Mesendoderm (in vitro differentiated cells): Measurements from ENCODE around the gene STRN.

ENCODE experiments used
- DNase-seq: peaks from one replicate; pipeline ENCODE4 v3.0.0; 2013
- H2AK5ac ChIP-seq: 2 replicates; pipeline ENCODE4 v1.6.1; 2013; ENCODE audit warnings: low read length, inconsistent platforms
- H2BK120ac ChIP-seq: 2 replicates; pipeline ENCODE4 v1.6.1; 2013; ENCODE audit warnings: low read depth, mild to moderate bottlenecking, low read length, moderate library complexity, mixed read lengths
- H2BK15ac ChIP-seq: replicated peaks from 2 replicates; pipeline ENCODE4 v1.6.1; 2013; ENCODE audit warnings: low read depth, mild to moderate bottlenecking, moderate library complexity
- H2BK5ac ChIP-seq: 2 replicates; pipeline ENCODE4 v1.6.1; 2013; ENCODE audit warnings: low read length, inconsistent platforms
- H3K18ac ChIP-seq: 2 replicates; pipeline ENCODE4 v1.6.1; 2013; ENCODE audit warnings: mild to moderate bottlenecking, low read length, mixed read lengths
- H3K23ac ChIP-seq: one replicate; pipeline ENCODE4 v1.6.1; 2013; ENCODE audit warnings: low read length
- H3K27ac ChIP-seq: 2 replicates; pipeline ENCODE4 v1.5.1; 2013; ENCODE audit warnings: low read depth, mild to moderate bottlenecking, inconsistent platforms, low read length, moderate library complexity
- H3K27me3 ChIP-seq: 2 replicates; pipeline ENCODE4 v1.6.1; 2013; ENCODE audit warnings: low read length, control low read depth, mild to moderate bottlenecking, inconsistent platforms; ENCODE audit not compliant: insufficient read depth, poor library complexity
- H3K36me3 ChIP-seq: 2 replicates; pipeline ENCODE4 v1.6.1; 2013; ENCODE audit warnings: low read length, inconsistent platforms; ENCODE audit not compliant: control insufficient read depth, insufficient read depth
- H3K4ac ChIP-seq: one replicate; pipeline ENCODE4 v1.6.1; 2013; ENCODE audit warnings: low read depth, mild to moderate bottlenecking, low read length, moderate library complexity
- H3K4me1 ChIP-seq: 2 replicates; pipeline ENCODE4 v1.6.1; 2013; ENCODE audit warnings: low read depth, low read length, inconsistent platforms; ENCODE audit not compliant: control insufficient read depth
- H3K4me2 ChIP-seq: 2 replicates; pipeline ENCODE4 v1.6.1; 2013; ENCODE audit warnings: low read length
- H3K4me3 ChIP-seq: 2 replicates; pipeline ENCODE4 v1.5.1; 2013; ENCODE audit warnings: mild to moderate bottlenecking, low read length
- H3K56ac ChIP-seq: one replicate; pipeline ENCODE4 v1.6.1; 2013; ENCODE audit warnings: low read length
- H3K79me1 ChIP-seq: 2 replicates; pipeline ENCODE4 v1.6.1; 2013; ENCODE audit warnings: low read length, inconsistent platforms
- H3K79me2 ChIP-seq: 2 replicates; pipeline ENCODE4 v1.6.1; 2013; ENCODE audit warnings: mild to moderate bottlenecking, low read length; ENCODE audit not compliant: control insufficient read depth, insufficient read depth
- H3K9ac ChIP-seq: 2 replicates; pipeline ENCODE4 v1.6.1; 2013; ENCODE audit warnings: low read length, inconsistent platforms
- H4K5ac ChIP-seq: one replicate; pipeline ENCODE4 v1.6.1; 2013; ENCODE audit warnings: low read length
- H4K8ac ChIP-seq: one replicate; pipeline ENCODE4 v1.6.1; 2013; ENCODE audit warnings: low read depth, mild to moderate bottlenecking, control low read depth, low read length, moderate library complexity
- WGBS: extraction: QIAGEN DNeasy Blood & Tissue Kit; methylation state at CpG from one replicate; pipeline ENCODE4 v1.1.7; 2013; ENCODE audit warnings: low lambda C conversion rate, missing lambda C conversion rate; ENCODE audit not compliant: insufficient coverage; ENCODE audit errors: extremely low coverage; 5-methylcytosine and 5-hydroxymethylcytosine counted together

Gene STRN

GRCh38 chr2:36805635-36806224 is 160.6 kb downstream of the STRN start:
- no peak for DNase-seq
- no peak overlapping the region for H2BK5ac ChIP-seq
- no peak overlapping the region for H3K4ac ChIP-seq

GRCh38 chr2:36802952-36803351 is 163.4 kb downstream of the STRN start:
- no peak overlapping the region for H3K56ac ChIP-seq
- H4K8ac ChIP-seq = no peak overlapping the region
- no peak overlapping the region for H3K9ac ChIP-seq
- DNase-seq = no peak
- H3K4ac ChIP-seq = no peak overlapping the region
- no peak overlapping the region for H3K27ac ChIP-seq
- no CpG with 5 or more reads among the region's 3 CpGs for WGBS
- no peaks in the 10 kb centered on the region for H3K79me1 ChIP-seq
- no peak overlapping the region for H3K23ac ChIP-seq
- no peak overlapping the region for H3K18ac ChIP-seq
- no peak overlapping the region for H4K5ac ChIP-seq
- no peak overlapping the region for H3K4me2 ChIP-seq
- no peaks in the 10 kb centered on the region for H3K27me3 ChIP-seq
- H3K36me3 ChIP-seq = no peaks in the 10 kb centered on the region
- no peak overlapping the region for H2BK120ac ChIP-seq
- H3K4me1 ChIP-seq = no peaks in the 10 kb centered on the region
- H2BK5ac ChIP-seq = no peak overlapping the region
- no peak overlapping the region for H2AK5ac ChIP-seq
- H3K4me3 ChIP-seq = no peak overlapping the region
- no peak overlapping the region for H2BK15ac ChIP-seq
- H3K79me2 ChIP-seq = no peaks in the 10 kb centered on the region

More at GRCh38 chr2:36805635-36806224, 160.6 kb downstream of the STRN start:
- no peak overlapping the region for H3K27ac ChIP-seq
- no peak overlapping the region for H4K5ac ChIP-seq
- H3K9ac ChIP-seq = no peak overlapping the region
- H3K4me3 ChIP-seq = no peak overlapping the region
- no peaks in the 10 kb centered on the region for H3K4me1 ChIP-seq
- H3K4me2 ChIP-seq = no peak overlapping the region
- no peaks in the 10 kb centered on the region for H3K27me3 ChIP-seq
- no peak overlapping the region for H2BK15ac ChIP-seq
- H4K8ac ChIP-seq = no peak overlapping the region
- H2AK5ac ChIP-seq = no peak overlapping the region
- no peaks in the 10 kb centered on the region for H3K36me3 ChIP-seq
- H3K79me1 ChIP-seq = no peaks in the 10 kb centered on the region
- H3K18ac ChIP-seq = no peak overlapping the region
- no CpG with 5 or more reads among the region's 11 CpGs for WGBS
- no peaks in the 10 kb centered on the region for H3K79me2 ChIP-seq
- H3K56ac ChIP-seq = no peak overlapping the region
- no peak overlapping the region for H3K23ac ChIP-seq
- no peak overlapping the region for H2BK120ac ChIP-seq

- Histone ChIP-seq H3K4me2 (no peak overlapping the region), H3K4ac (no peak overlapping the region), H3K18ac (no peak overlapping the region), H3K9ac (no peak overlapping the region), H3K27me3 (no peaks in the 10 kb centered on the region), H3K4me3 (no peak overlapping the region), H3K79me2 (no peaks in the 10 kb centered on the region), H2BK5ac (no peak overlapping the region), H3K56ac (no peak overlapping the region), H3K23ac (no peak overlapping the region), H4K5ac (no peak overlapping the region), H3K4me1 (no peaks in the 10 kb centered on the region), H2BK120ac (no peak overlapping the region), H2BK15ac (no peak overlapping the region), H3K27ac (no peak overlapping the region), H3K36me3 (no peaks in the 10 kb centered on the region), H4K8ac (no peak overlapping the region), H3K79me1 (no peaks in the 10 kb centered on the region), H2AK5ac (no peak overlapping the region)
- no peak for DNase-seq
- WGBS = no CpG with 5 or more reads among the region's 6 CpGs
These were observed 165.2 kb downstream of the STRN start for GRCh38 chr2:36801088-36801487.

- no peak overlapping the region for H2BK120ac ChIP-seq
- no CpG with 5 or more reads among the region's 11 CpGs for WGBS
- no peaks in the 10 kb centered on the region for H3K79me2 ChIP-seq
- DNase-seq = no peak
- no peak overlapping the region for H3K9ac ChIP-seq
- no peak overlapping the region for H3K4me2 ChIP-seq
- H3K4me3 ChIP-seq = no peak overlapping the region
- H4K5ac ChIP-seq = no peak overlapping the region
- H3K36me3 ChIP-seq = no peaks in the 10 kb centered on the region
- no peak overlapping the region for H3K18ac ChIP-seq
- H2AK5ac ChIP-seq = no peak overlapping the region
- H3K4me1 ChIP-seq = no peaks in the 10 kb centered on the region
- H3K27me3 ChIP-seq = no peaks in the 10 kb centered on the region
- no peak overlapping the region for H3K23ac ChIP-seq
- no peak overlapping the region for H3K4ac ChIP-seq
- H3K79me1 ChIP-seq = no peaks in the 10 kb centered on the region
- H3K27ac ChIP-seq = no peak overlapping the region
- no peak overlapping the region for H3K56ac ChIP-seq
- H2BK5ac ChIP-seq = no peak overlapping the region
- no peak overlapping the region for H2BK15ac ChIP-seq
- H4K8ac ChIP-seq = no peak overlapping the region
These were observed 166.0 kb downstream of the STRN start for GRCh38 chr2:36800381-36800780.

- DNase-seq = no peak
- no peaks in the 10 kb centered on the region for H3K36me3 ChIP-seq
- H3K4me3 ChIP-seq = no peak overlapping the region
- H3K23ac ChIP-seq = no peak overlapping the region
- WGBS = no CpG with 5 or more reads among the region's 3 CpGs
- H3K27me3 ChIP-seq = no peaks in the 10 kb centered on the region
- no peaks in the 10 kb centered on the region for H3K79me2 ChIP-seq
- H3K56ac ChIP-seq = no peak overlapping the region
- no peak overlapping the region for H2BK5ac ChIP-seq
- no peaks in the 10 kb centered on the region for H3K4me1 ChIP-seq
- no peaks in the 10 kb centered on the region for H3K79me1 ChIP-seq
- H4K8ac ChIP-seq = no peak overlapping the region
- no peak overlapping the region for H2BK120ac ChIP-seq
- H3K4me2 ChIP-seq = no peak overlapping the region
- H3K4ac ChIP-seq = no peak overlapping the region
- no peak overlapping the region for H2BK15ac ChIP-seq
- H3K18ac ChIP-seq = no peak overlapping the region
- no peak overlapping the region for H3K9ac ChIP-seq
- no peak overlapping the region for H3K27ac ChIP-seq
- no peak overlapping the region for H2AK5ac ChIP-seq
- H4K5ac ChIP-seq = no peak overlapping the region
These were observed 167.6 kb downstream of the STRN start for GRCh38 chr2:36798724-36799123.
